Activated CD8-positive, alpha-beta memory T cell treated with anti-CD3 and anti-CD28 coated beads, Interleukin-2, amount 10 ng/mL, durations not matched to agents 7 days and 5 days (primary cell): ENCODE data around the gene NRK. TPM values are rescaled to one million over a fixed set of nuclear protein-coding genes. Genes with fewer than 3 reads are reported as not detected.
"Not testable (repeated sequence)": the region's sequence is repeated elsewhere in the genome, so short reads cannot be mapped to it uniquely, and the experiment has no call there.

Source experiments
- ATAC-seq: fragments of 150-1000 bp; cut with Tn5 transposase; one replicate; pipeline ENCODE4 v1.10.0; 2021; ENCODE audit warnings: moderate library complexity
- CTCF ChIA-PET: fragments of 350-600 bp; sonication (Branson Sonifier 250); formaldehyde crosslinking; loops from one replicate; lab custom pipeline; 2021; ENCODE audit warnings: antibody characterized with exemption; lab: Charles Lee
- DNase-seq: peaks from one replicate; pipeline ENCODE4 v3.0.0-alpha.2; 2020
- H3K27ac Mint-ChIP-seq: one replicate; pipeline ENCODE4 v1.8.0; 2021; ENCODE audit warnings: mild to moderate bottlenecking, mixed read lengths
- H3K27me3 Mint-ChIP-seq: one replicate; pipeline ENCODE4 v1.8.0; 2021; ENCODE audit warnings: mixed read lengths
- H3K36me3 Mint-ChIP-seq: one replicate; pipeline ENCODE4 v1.8.0; 2021; ENCODE audit warnings: mild to moderate bottlenecking, mixed read lengths
- H3K4me1 Mint-ChIP-seq: one replicate; pipeline ENCODE4 v1.8.0; 2021; ENCODE audit warnings: mixed read lengths
- H3K4me3 Mint-ChIP-seq: one replicate; pipeline ENCODE4 v1.8.0; 2021; ENCODE audit warnings: mild to moderate bottlenecking, moderate library complexity, mixed read lengths
- H3K9me3 Mint-ChIP-seq: one replicate; pipeline ENCODE4 v1.8.0; 2022; ENCODE audit warnings: low read depth, mixed read lengths
- total RNA-seq, 2 experiments: library from RNA; stranded (reverse); gene quantifications; one replicate each; pipeline ENCODE4 v1.2.3, GENCODE V29; 2021

Gene NRK
- total RNA-seq, result not detected

- no peaks in the 10 kb centered on the region for H3K9me3 Mint-ChIP-seq
- no peak within 1 kb of the TSS for H3K27ac Mint-ChIP-seq
- no peak within 1 kb of the TSS for H3K4me3 Mint-ChIP-seq
- ATAC-seq (no peak), DNase-seq (no peak)
- H3K36me3 Mint-ChIP-seq, result no peaks in the 10 kb centered on the region
- H3K27me3 Mint-ChIP-seq, result peaks cover 21% of the 10 kb centered on the region
- no peaks in the 10 kb centered on the region for H3K4me1 Mint-ChIP-seq
- CTCF ChIA-PET, result no interaction called here
These were observed at the start of gene NRK for GRCh38 chrX:105822138-105823091. TSS of gene NRK (plus strand) at chrX:105822539. CDS start at chrX:105822846, 307 bp downstream.

- H3K4me3 Mint-ChIP-seq, result no peak overlapping the region
- H3K9me3 Mint-ChIP-seq, result no peaks in the 10 kb centered on the region
- no peaks in the 10 kb centered on the region for H3K27me3 Mint-ChIP-seq
- ATAC-seq (no peak), DNase-seq (no peak)
- no peak overlapping the region for H3K27ac Mint-ChIP-seq
- CTCF ChIA-PET, result no interaction called here
- H3K4me1 Mint-ChIP-seq, result no peaks in the 10 kb centered on the region
- no peaks in the 10 kb centered on the region for H3K36me3 Mint-ChIP-seq
These were observed 48.5 kb upstream of the NRK start for GRCh38 chrX:105773801-105774200.

GRCh38 chrX:105775679-105776078 lies 46.7 kb upstream of the NRK start:
- Mint-ChIP-seq H3K9me3 (no peaks in the 10 kb centered on the region), H3K36me3 (no peaks in the 10 kb centered on the region), H3K4me1 (no peaks in the 10 kb centered on the region), H3K27ac (no peak overlapping the region), H3K27me3 (no peaks in the 10 kb centered on the region), H3K4me3 (no peak overlapping the region)
- ATAC-seq (no peak), DNase-seq (no peak)
- CTCF ChIA-PET, result no interaction called here

- Mint-ChIP-seq H3K4me3 (no peak overlapping the region), H3K27me3 (no peaks in the 10 kb centered on the region), H3K36me3 (no peaks in the 10 kb centered on the region), H3K9me3 (no peaks in the 10 kb centered on the region), H3K4me1 (no peaks in the 10 kb centered on the region), H3K27ac (no peak overlapping the region)
- CTCF ChIA-PET, result no interaction called here
- no peak for DNase-seq
- ATAC-seq, result no peak
These were observed 40.5 kb upstream of the NRK start for GRCh38 chrX:105781804-105782203.

- H3K36me3 Mint-ChIP-seq, H3K27me3 Mint-ChIP-seq, CTCF ChIA-PET, H3K4me3 Mint-ChIP-seq, H3K4me1 Mint-ChIP-seq, DNase-seq, ATAC-seq, H3K9me3 Mint-ChIP-seq, H3K27ac Mint-ChIP-seq: not testable (repeated sequence)
These were observed 25.5 kb upstream of the NRK start for GRCh38 chrX:105796877-105797276.

- Mint-ChIP-seq H3K27ac (no peak overlapping the region), H3K4me1 (no peaks in the 10 kb centered on the region), H3K36me3 (no peaks in the 10 kb centered on the region), H3K27me3 (no peaks in the 10 kb centered on the region), H3K9me3 (peaks cover 2% of the 10 kb centered on the region), H3K4me3 (no peak overlapping the region)
- CTCF ChIA-PET, result no interaction called here
- ATAC-seq (no peak), DNase-seq (no peak)
These were observed 18.4 kb upstream of the NRK start for GRCh38 chrX:105803891-105804290.

GRCh38 chrX:105805655-105806054 lies 16.7 kb upstream of the NRK start:
- H3K9me3 Mint-ChIP-seq, H3K27ac Mint-ChIP-seq, H3K4me1 Mint-ChIP-seq, H3K4me3 Mint-ChIP-seq, ATAC-seq, CTCF ChIA-PET, H3K27me3 Mint-ChIP-seq, DNase-seq, H3K36me3 Mint-ChIP-seq: not testable (repeated sequence)

- H3K4me3 Mint-ChIP-seq, result no peak overlapping the region
- CTCF ChIA-PET, result no interaction called here
- H3K9me3 Mint-ChIP-seq, result no peaks in the 10 kb centered on the region
- H3K27me3 Mint-ChIP-seq, result peaks cover 12% of the 10 kb centered on the region
- H3K27ac Mint-ChIP-seq, result no peak overlapping the region
- DNase-seq, result no peak
- no peaks in the 10 kb centered on the region for H3K4me1 Mint-ChIP-seq
- no peak for ATAC-seq
- H3K36me3 Mint-ChIP-seq, result no peaks in the 10 kb centered on the region
These were observed 5.8 kb upstream of the NRK start for GRCh38 chrX:105816517-105816916.

- H3K27me3 Mint-ChIP-seq, result peaks cover 21% of the 10 kb centered on the region
These were observed 2.1 kb upstream of the NRK start for GRCh38 chrX:105820247-105820646.

GRCh38 chrX:105821471-105822121 lies 743 bp upstream of the NRK start:
- Mint-ChIP-seq H3K36me3 (no peaks in the 10 kb centered on the region), H3K4me1 (no peaks in the 10 kb centered on the region), H3K9me3 (no peaks in the 10 kb centered on the region), H3K27ac (no peak overlapping the region), H3K27me3 (peaks cover 21% of the 10 kb centered on the region), H3K4me3 (no peak overlapping the region)
- DNase-seq (no peak), ATAC-seq (no peak)
- CTCF ChIA-PET, result no interaction called here

More at GRCh38 chrX:105820247-105820646, 2.1 kb upstream of the NRK start:
- CTCF ChIA-PET, result no interaction called here
- no peak for DNase-seq
- Mint-ChIP-seq H3K4me1 (no peaks in the 10 kb centered on the region), H3K9me3 (no peaks in the 10 kb centered on the region), H3K36me3 (no peaks in the 10 kb centered on the region), H3K4me3 (no peak overlapping the region), H3K27ac (no peak overlapping the region)
- no peak for ATAC-seq

- no peaks in the 10 kb centered on the region for H3K4me1 Mint-ChIP-seq
- no peak for ATAC-seq
These were observed 735 bp downstream of the NRK start for GRCh38 chrX:105823092-105823455.

GRCh38 chrX:105829011-105829410 lies 6.7 kb downstream of the NRK start:
- no peak for DNase-seq
- no peaks in the 10 kb centered on the region for H3K9me3 Mint-ChIP-seq
- no peaks in the 10 kb centered on the region for H3K4me1 Mint-ChIP-seq
- no peak for ATAC-seq
- H3K4me3 Mint-ChIP-seq, result no peak overlapping the region
- no peak overlapping the region for H3K27ac Mint-ChIP-seq
- H3K36me3 Mint-ChIP-seq, result no peaks in the 10 kb centered on the region
- CTCF ChIA-PET, result no interaction called here
- H3K27me3 Mint-ChIP-seq, result no peaks in the 10 kb centered on the region

More at GRCh38 chrX:105823092-105823455, 735 bp downstream of the NRK start:
- H3K27me3 Mint-ChIP-seq, result peaks cover 21% of the 10 kb centered on the region
- DNase-seq, result no peak
- no peak overlapping the region for H3K4me3 Mint-ChIP-seq
- H3K27ac Mint-ChIP-seq, result no peak overlapping the region
- CTCF ChIA-PET, result no interaction called here
- H3K9me3 Mint-ChIP-seq, result no peaks in the 10 kb centered on the region
- H3K36me3 Mint-ChIP-seq, result no peaks in the 10 kb centered on the region

- Mint-ChIP-seq H3K9me3 (no peaks in the 10 kb centered on the region), H3K27me3 (no peaks in the 10 kb centered on the region), H3K4me3 (no peak overlapping the region), H3K4me1 (no peaks in the 10 kb centered on the region), H3K27ac (no peak overlapping the region), H3K36me3 (no peaks in the 10 kb centered on the region)
- ATAC-seq (no peak), DNase-seq (no peak)
- CTCF ChIA-PET, result no interaction called here
These were observed 14.9 kb downstream of the NRK start for GRCh38 chrX:105837232-105837631.

GRCh38 chrX:105845631-105846030 lies 23.3 kb downstream of the NRK start:
- DNase-seq (no peak), ATAC-seq (no peak)
- no peak overlapping the region for H3K4me3 Mint-ChIP-seq
- no peaks in the 10 kb centered on the region for H3K27me3 Mint-ChIP-seq
- H3K9me3 Mint-ChIP-seq, result no peaks in the 10 kb centered on the region
- CTCF ChIA-PET, result no interaction called here
- H3K36me3 Mint-ChIP-seq, result no peaks in the 10 kb centered on the region
- H3K27ac Mint-ChIP-seq, result no peak overlapping the region
- H3K4me1 Mint-ChIP-seq, result no peaks in the 10 kb centered on the region
